HepG2 (cell line): ENCODE results near the gene CABLES1.

Source experiments
- POLR2A ChIP-seq, 2 experiments: IDR thresholded peaks; 2 replicates each; pipeline ENCODE4 v1.6.1; 2011; ENCODE audit warnings: low read depth in 2 of 2, low read length in 2 of 2, mild to moderate bottlenecking in 1 of 2, moderate library complexity in 1 of 2; ENCODE audit not compliant: insufficient read depth in 1 of 2
- SIN3A ChIP-seq: IDR thresholded peaks from 2 replicates; pipeline ENCODE4 v1.6.1; 2011; ENCODE audit warnings: low read depth, mild to moderate bottlenecking, control low read depth, low read length, borderline replicate concordance
- SIN3B ChIP-seq: fragments of 150-350 bp; IDR thresholded peaks from 2 replicates; pipeline ENCODE4 v1.6.1; 2014; ENCODE audit warnings: low read length
- SP1 ChIP-seq, 2 experiments: fragments of 450-650 bp in 1 of 2; sonication (generic) in 1 of 2; formaldehyde crosslinking in 1 of 2; IDR thresholded peaks; 2 replicates each; pipeline versions ENCODE4 v1.4.0 to v1.6.1; 2016 to 2020; ENCODE audit warnings: missing genetic modification reagents in 1 of 2
- TF ChIP-seq, protein P1 (sequence below): sonication (generic); formaldehyde crosslinking; IDR thresholded peaks from 2 replicates; pipeline ENCODE4 v1.5.1; 2020; ENCODE audit warnings: missing genetic modification reagents, mild to moderate bottlenecking, borderline replicate concordance

DNA sequence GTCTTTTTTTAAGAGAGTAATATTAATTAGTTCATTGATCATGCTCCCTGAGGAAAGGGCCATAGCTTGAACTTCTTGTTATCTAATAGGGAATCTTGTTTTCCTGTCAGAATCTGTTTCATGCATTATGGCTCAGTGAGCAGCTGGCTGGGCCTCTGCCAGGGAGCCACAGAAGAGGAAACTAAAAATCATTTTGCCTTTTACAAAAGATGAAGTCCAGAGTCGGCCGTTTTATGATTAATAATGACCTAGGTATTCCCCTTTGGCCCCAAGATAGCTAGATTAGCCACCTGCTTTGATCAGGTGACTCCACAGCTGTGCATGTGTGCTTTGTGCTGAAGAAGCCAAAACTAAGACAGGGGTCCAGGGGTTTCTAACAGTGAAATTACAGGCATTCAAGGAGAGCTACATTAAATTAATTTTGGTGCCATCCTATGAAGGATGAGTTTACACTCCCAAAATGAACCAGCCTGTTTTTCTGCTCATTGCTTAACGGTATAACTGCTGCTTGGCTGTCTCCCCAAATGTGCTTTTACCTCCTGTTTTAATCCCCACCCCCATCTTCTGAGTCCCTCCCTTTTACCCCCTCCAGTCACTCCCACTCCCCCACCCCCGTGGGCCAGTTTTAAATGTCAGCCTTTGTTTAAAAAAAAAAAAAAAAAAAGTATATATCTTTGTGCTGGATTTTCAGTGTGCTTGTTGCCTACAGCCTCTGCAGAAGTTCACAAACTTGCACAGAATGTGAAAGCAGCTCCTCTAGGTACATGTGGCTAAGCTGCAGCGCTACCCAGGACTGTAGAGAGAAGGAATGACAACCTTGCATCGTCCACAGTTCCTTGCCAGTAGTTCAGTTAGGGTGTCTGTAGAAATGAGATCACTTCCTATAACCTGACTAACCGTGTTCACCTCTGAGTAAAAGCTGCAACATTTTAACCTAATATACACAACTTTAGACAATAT lies 93.1 kb downstream of the CABLES1 start:
- TF ChIP-seq SIN3B = no peak
- no peak for TF ChIP-seq POLR2A (IDR thresholded peaks at IDR 0.05; ENCODE audit: insufficient read depth in 1 of 2, low read depth in 2 of 2, low read length in 2 of 2)
- TF ChIP-seq SIN3A = no peak
- TF ChIP-seq, protein P1, sequence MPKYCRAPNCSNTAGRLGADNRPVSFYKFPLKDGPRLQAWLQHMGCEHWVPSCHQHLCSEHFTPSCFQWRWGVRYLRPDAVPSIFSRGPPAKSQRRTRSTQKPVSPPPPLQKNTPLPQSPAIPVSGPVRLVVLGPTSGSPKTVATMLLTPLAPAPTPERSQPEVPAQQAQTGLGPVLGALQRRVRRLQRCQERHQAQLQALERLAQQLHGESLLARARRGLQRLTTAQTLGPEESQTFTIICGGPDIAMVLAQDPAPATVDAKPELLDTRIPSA (CRISPR knock-in tag) = no peak
- TF ChIP-seq SP1 (IDR thresholded peaks at IDR 0.05) = no peak
- no peak for TF ChIP-seq SP1 (CRISPR knock-in tag; IDR thresholded peaks at IDR 0.05)
